ENCODE data around the gene SGMS1. TPM values are rescaled to one million over a fixed set of nuclear protein-coding genes. Genes with fewer than 3 reads are reported as not detected.

SGMS1 gene
- total RNA-seq, 2 donors from 2014 or later = 19.4 to 19.5 TPM

GRCh38 chr10:50286996-50287803, 336.6 kb downstream of the SGMS1 start:
- Histone ChIP-seq H3K9ac (ENCODE audit: low read depth in 2 of 2, low read length in 2 of 2) (no peak overlapping the region), H3K4me3 (no peak overlapping the region), H3K4me1 (no peaks in the 10 kb centered on the region), H3K27me3 (no peaks in the 10 kb centered on the region), H3K36me3 (no peaks in the 10 kb centered on the region), H3K9me3 (no peaks in the 10 kb centered on the region), H3K27ac (no peak overlapping the region)
- intact Hi-C loops (cut with DNase I) = loop anchor here (10.0 kb wide), 1 partner anchor 348 kb away; no protein-coding TSS in a partner anchor
- no peak for DNase-seq
- no peak for TF ChIP-seq CTCF (IDR thresholded peaks at IDR 0.05)

- Histone ChIP-seq H3K27me3 (no peaks in the 10 kb centered on the region), H3K4me3 (no peak overlapping the region), H3K27ac (no peak overlapping the region), H3K9ac (ENCODE audit: low read depth in 2 of 2, low read length in 2 of 2) (no peak overlapping the region), H3K36me3 (no peaks in the 10 kb centered on the region), H3K4me1 (no peaks in the 10 kb centered on the region), H3K9me3 (no peaks in the 10 kb centered on the region)
- TF ChIP-seq CTCF (IDR thresholded peaks at IDR 0.05) = no peak
- intact Hi-C loops (cut with DNase I) = loop anchor here (10.0 kb wide), 1 partner anchor 348 kb away; no protein-coding TSS in a partner anchor
- no peak for DNase-seq
Measured at GRCh38 chr10:50286517-50286916, 337.2 kb downstream of the SGMS1 start.

GRCh38 chr10:50281967-50282522, 341.7 kb downstream of the SGMS1 start:
- Histone ChIP-seq H3K9ac (ENCODE audit: low read depth in 2 of 2, low read length in 2 of 2) (no peak overlapping the region), H3K27me3 (no peaks in the 10 kb centered on the region), H3K4me3 (no peak overlapping the region), H3K4me1 (no peaks in the 10 kb centered on the region), H3K27ac (no peak overlapping the region), H3K36me3 (no peaks in the 10 kb centered on the region), H3K9me3 (no peaks in the 10 kb centered on the region)
- intact Hi-C loops (cut with DNase I) = loop anchor here (10.0 kb wide), 1 partner anchor 353 kb away; no protein-coding TSS in a partner anchor
- TF ChIP-seq CTCF (IDR thresholded peaks at IDR 0.05) = no peak
- no peak for DNase-seq

GRCh38 chr10:50281210-50281966, 342.4 kb downstream of the SGMS1 start:
- Histone ChIP-seq H3K9ac (ENCODE audit: low read depth in 2 of 2, low read length in 2 of 2) (no peak overlapping the region), H3K27me3 (no peaks in the 10 kb centered on the region), H3K4me3 (no peak overlapping the region), H3K4me1 (no peaks in the 10 kb centered on the region), H3K36me3 (no peaks in the 10 kb centered on the region), H3K27ac (no peak overlapping the region), H3K9me3 (no peaks in the 10 kb centered on the region)
- intact Hi-C loops (cut with DNase I) = loop anchor here (10.0 kb wide), 1 partner anchor 353 kb away; no protein-coding TSS in a partner anchor
- DNase-seq = no peak
- no peak for TF ChIP-seq CTCF (IDR thresholded peaks at IDR 0.05)

GRCh38 chr10:50280049-50280841, 343.5 kb downstream of the SGMS1 start:
- DNase-seq = no peak
- no peak for TF ChIP-seq CTCF (IDR thresholded peaks at IDR 0.05)
- Histone ChIP-seq H3K4me3 (no peak overlapping the region), H3K9me3 (no peaks in the 10 kb centered on the region), H3K4me1 (no peaks in the 10 kb centered on the region), H3K9ac (ENCODE audit: low read depth in 2 of 2, low read length in 2 of 2) (no peak overlapping the region), H3K36me3 (no peaks in the 10 kb centered on the region), H3K27ac (no peak overlapping the region), H3K27me3 (no peaks in the 10 kb centered on the region)
- intact Hi-C loops (cut with DNase I) = loop anchor here (10.0 kb wide), 1 partner anchor 355 kb away; no protein-coding TSS in a partner anchor
